Ishikawa (cell line): ENCODE results near the gene LIMS2.

Source experiments
- CEBPB ChIP-seq: IDR thresholded peaks from 2 replicates; pipeline ENCODE4 v1.6.1; 2012
- CREB1 ChIP-seq: IDR thresholded peaks from 2 replicates; pipeline ENCODE4 v1.6.1; 2012; ENCODE audit warnings: low read depth
- EGR1 ChIP-seq: IDR thresholded peaks from 2 replicates; pipeline ENCODE4 v1.6.1; 2012
- EP300 ChIP-seq: IDR thresholded peaks from 2 replicates; pipeline ENCODE4 v1.6.1; 2012; ENCODE audit warnings: borderline replicate concordance
- FOXM1 ChIP-seq: IDR thresholded peaks from 2 replicates; pipeline ENCODE4 v1.6.1; 2012; ENCODE audit warnings: low read depth, borderline replicate concordance
- MAX ChIP-seq: IDR thresholded peaks from 2 replicates; pipeline ENCODE4 v1.6.1; 2012
- NFIC ChIP-seq: IDR thresholded peaks from 2 replicates; pipeline ENCODE4 v1.6.1; 2012
- RAD21 ChIP-seq: IDR thresholded peaks from 2 replicates; pipeline ENCODE4 v1.6.1; 2012; ENCODE audit warnings: low read depth
- TAF1 ChIP-seq: IDR thresholded peaks from 2 replicates; pipeline ENCODE4 v1.6.1; 2012; ENCODE audit warnings: low read depth, mild to moderate bottlenecking
- TCF12 ChIP-seq: IDR thresholded peaks from 2 replicates; pipeline ENCODE4 v1.6.1; 2012; ENCODE audit warnings: low read depth
- TEAD4 ChIP-seq: IDR thresholded peaks from 2 replicates; pipeline ENCODE4 v1.6.1; 2012
- USF1 ChIP-seq: IDR thresholded peaks from 2 replicates; pipeline ENCODE4 v1.6.1; 2012
- YY1 ChIP-seq: IDR thresholded peaks from 2 replicates; pipeline ENCODE4 v1.6.1; 2012; ENCODE audit warnings: low read depth
- ZBTB7A ChIP-seq: IDR thresholded peaks from 2 replicates; pipeline ENCODE4 v1.6.1; 2012; ENCODE audit warnings: low read depth
- TF ChIP-seq, protein P1 (sequence below): IDR thresholded peaks from 2 replicates; pipeline ENCODE4 v1.6.1; 2012; ENCODE audit warnings: low read depth, mild to moderate bottlenecking

LIMS2 gene

DNA sequence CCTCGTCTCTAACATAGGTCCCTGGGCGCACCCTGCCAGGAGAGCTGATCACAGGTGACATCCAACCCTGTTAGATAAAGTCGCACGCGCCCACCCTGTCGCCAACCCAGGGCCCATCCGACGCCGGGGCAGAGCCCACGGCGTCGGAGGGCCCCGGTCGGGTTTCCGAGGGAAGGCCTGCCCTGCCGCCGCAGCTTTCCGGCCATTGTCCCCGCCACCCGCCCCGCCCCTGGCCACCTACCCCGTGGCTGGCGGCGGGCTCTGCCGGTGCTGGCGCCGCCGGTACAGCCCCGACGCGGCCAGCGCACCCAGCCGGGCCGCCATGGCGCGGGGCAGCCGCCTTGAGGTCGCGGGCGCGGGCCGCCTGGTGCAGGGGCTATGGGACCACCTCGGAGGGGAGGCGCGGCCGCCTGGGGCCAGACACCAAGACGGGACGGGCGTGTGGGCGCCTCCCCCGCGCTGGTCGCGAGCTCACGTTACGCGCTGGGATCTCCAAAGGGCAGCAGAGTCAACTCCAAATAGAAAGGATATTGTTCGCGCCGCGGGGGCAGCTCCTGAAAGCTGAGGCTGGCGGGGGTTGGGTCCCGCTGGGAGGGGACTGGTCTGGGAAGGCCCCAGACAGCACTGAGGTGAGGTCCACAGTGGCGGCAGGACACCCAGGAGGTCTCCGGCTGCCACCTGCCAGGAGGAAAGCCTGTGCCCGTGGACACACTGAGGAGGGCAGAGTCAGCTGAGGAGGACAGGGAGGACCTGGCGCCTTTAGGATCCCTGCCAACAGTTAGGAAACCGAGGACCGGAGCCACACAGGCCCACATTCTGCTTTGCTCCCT is 11.1 kb downstream of the LIMS2 start:
- 0 out of 2 replicates have a peak, but pooled peaks have one; percentile 16 for TF ChIP-seq USF1
- TF ChIP-seq CREB1, result no peak
- TF ChIP-seq TCF12, result 0 out of 2 replicates have a peak, but pooled peaks have one; percentile 39
- TF ChIP-seq TAF1, result no peak
- no peak for TF ChIP-seq RAD21
- TF ChIP-seq EGR1, result peak; percentile 61
- TF ChIP-seq MAX, result 0 out of 2 replicates have a peak, but pooled peaks have one; percentile 26
- no peak for TF ChIP-seq FOXM1
- peak; percentile 23; the same call in 1 of the 2 replicates for TF ChIP-seq YY1
- 0 out of 2 replicates have a peak, but pooled peaks have one; percentile 9 for TF ChIP-seq NFIC

DNA sequence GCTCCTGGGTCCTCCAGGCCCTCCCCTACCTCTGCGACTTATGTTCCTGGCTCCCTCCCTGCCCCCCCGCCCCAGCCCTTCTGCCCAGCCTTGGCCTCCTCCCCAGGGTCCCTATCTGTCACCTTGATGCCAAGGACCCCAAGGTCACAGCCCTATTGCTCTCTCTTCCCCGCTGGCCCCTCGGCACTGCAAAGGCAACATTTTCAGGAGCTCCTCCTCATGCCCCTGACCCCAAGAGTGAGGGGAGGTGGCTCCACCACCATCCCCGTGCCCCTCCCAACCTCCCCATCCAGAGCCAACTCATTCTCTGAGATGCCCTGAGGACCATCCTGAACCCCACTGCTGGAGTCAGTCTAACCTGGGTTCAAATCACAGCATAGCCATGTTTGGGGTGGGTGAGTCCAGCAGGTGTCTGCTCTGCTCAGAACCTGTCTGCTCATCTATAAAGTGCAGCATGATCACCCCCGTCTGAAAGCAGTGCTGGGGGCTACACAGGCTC is 11.7 kb downstream of the LIMS2 start:
- TF ChIP-seq CEBPB (no peak), EP300 (no peak), USF1 (no peak)

DNA sequence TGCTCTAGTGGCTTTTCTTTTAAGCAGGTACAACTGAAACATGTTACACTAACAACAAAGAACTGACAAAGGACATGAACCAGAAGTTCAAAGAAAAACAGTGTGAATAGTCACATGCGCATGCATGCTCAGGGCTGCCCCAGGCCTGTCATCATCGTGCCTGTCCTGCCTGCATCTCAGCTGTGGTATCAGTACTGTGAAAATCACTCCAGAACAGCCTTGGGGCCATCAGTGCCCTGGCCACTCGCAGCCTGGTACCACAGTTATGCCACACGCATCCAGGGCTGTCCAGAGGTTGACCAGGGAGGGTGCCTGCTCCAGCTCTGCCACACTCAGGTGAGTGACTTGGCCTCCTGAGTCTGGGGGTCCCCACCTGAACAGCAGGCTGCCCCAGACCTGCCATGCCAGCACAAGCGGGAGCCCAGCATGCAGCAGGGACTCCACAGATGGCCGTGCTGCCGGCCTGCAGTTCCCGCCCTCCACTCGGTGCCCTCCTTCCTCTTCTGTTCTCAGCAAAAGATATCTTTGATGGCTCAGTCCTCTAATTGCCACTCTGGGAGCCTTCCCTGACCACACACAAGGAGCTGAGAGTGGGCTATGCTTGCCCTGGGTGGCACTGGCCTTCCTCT is 12.3 kb downstream of the LIMS2 start:
- no peak for TF ChIP-seq MAX
- TF ChIP-seq NFIC, result no peak
- no peak for TF ChIP-seq CEBPB

DNA sequence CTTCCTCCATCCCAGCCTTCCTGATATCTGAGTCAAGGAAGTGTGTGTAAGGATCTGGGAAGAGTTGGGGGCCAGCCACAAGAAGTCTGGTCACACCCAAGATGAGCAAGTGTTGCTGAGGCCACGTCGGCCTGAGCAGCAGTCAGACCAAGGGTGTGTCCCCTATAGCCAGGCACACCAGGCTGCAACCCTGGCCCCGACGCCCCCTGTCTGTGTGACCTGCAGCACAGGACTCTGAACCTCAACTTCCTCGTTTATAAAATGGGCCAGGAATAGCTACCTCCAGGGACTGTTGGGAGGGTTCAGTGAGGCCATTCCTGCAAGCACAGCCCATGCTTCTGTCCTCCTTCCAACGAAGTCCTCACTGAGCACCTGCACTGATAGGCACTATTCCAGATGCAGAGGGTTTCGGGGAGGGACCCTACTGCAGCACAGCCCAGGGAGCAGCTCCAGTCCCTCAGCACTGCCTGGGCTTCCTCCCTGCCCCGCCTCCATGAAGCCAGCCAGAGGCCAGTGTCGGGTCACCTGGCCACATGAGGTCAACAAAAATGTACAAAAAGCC is 13.3 kb downstream of the LIMS2 start:
- TF ChIP-seq EP300 (no peak), CREB1 (no peak), ZBTB7A (no peak), EGR1 (no peak), FOXM1 (no peak), TAF1 (no peak), CEBPB (no peak), USF1 (no peak), RAD21 (no peak), YY1 (no peak), NFIC (no peak), TCF12 (no peak), MAX (no peak), TEAD4 (no peak)
- TF ChIP-seq, protein P1, sequence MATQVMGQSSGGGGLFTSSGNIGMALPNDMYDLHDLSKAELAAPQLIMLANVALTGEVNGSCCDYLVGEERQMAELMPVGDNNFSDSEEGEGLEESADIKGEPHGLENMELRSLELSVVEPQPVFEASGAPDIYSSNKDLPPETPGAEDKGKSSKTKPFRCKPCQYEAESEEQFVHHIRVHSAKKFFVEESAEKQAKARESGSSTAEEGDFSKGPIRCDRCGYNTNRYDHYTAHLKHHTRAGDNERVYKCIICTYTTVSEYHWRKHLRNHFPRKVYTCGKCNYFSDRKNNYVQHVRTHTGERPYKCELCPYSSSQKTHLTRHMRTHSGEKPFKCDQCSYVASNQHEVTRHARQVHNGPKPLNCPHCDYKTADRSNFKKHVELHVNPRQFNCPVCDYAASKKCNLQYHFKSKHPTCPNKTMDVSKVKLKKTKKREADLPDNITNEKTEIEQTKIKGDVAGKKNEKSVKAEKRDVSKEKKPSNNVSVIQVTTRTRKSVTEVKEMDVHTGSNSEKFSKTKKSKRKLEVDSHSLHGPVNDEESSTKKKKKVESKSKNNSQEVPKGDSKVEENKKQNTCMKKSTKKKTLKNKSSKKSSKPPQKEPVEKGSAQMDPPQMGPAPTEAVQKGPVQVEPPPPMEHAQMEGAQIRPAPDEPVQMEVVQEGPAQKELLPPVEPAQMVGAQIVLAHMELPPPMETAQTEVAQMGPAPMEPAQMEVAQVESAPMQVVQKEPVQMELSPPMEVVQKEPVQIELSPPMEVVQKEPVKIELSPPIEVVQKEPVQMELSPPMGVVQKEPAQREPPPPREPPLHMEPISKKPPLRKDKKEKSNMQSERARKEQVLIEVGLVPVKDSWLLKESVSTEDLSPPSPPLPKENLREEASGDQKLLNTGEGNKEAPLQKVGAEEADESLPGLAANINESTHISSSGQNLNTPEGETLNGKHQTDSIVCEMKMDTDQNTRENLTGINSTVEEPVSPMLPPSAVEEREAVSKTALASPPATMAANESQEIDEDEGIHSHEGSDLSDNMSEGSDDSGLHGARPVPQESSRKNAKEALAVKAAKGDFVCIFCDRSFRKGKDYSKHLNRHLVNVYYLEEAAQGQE, result no peak

- TF ChIP-seq USF1 (no peak), NFIC (no peak), TCF12 (no peak), CEBPB (no peak), EGR1 (no peak), EP300 (no peak), TEAD4 (no peak), RAD21 (no peak), ZBTB7A (no peak), CREB1 (no peak), TAF1 (no peak), MAX (no peak), YY1 (no peak), FOXM1 (no peak)
- TF ChIP-seq, protein P1, result no peak
Observed at GRCh38 chr2:127661072-127661649, 14.2 kb downstream of the LIMS2 start.
